Neutrophil (primary cell): ENCODE measurements around the gene S100A3.

ENCODE experiments used
- H3K27ac ChIP-seq: fragments of 200-600 bp; sonication (generic); 2 replicates; pipeline ENCODE4 v1.5.1; 2016; ENCODE audit warnings: mild to moderate bottlenecking, moderate library complexity
- H3K27me3 ChIP-seq: fragments of 200-600 bp; sonication (generic); 2 replicates; pipeline ENCODE4 v1.6.0; 2016; ENCODE audit warnings: mild to moderate bottlenecking
- H3K36me3 ChIP-seq: fragments of 200-600 bp; sonication (generic); 2 replicates; pipeline ENCODE4 v1.5.1; 2017
- H3K4me1 ChIP-seq, 2 experiments: fragments of 200-600 bp in 1 of 2; sonication (generic) in 1 of 2; 1 replicate in 1 of 2; 2 replicates in 1 of 2; pipeline versions ENCODE4 v1.5.1 to v1.6.1; 2013 to 2016; ENCODE audit warnings: low read depth in 1 of 2, low read length in 1 of 2, mild to moderate bottlenecking in 1 of 2, moderate library complexity in 1 of 2; ENCODE audit not compliant: control insufficient read depth in 1 of 2, insufficient read depth in 1 of 2
- H3K4me3 ChIP-seq, 2 experiments: fragments of 200-600 bp in 1 of 2; sonication (generic) in 1 of 2; 1 replicate in 1 of 2; 2 replicates in 1 of 2; pipeline ENCODE4 v1.5.1; 2013 to 2016; ENCODE audit warnings: low read depth in 1 of 2, low read length in 1 of 2, mild to moderate bottlenecking in 1 of 2, moderate library complexity in 1 of 2
- H3K9me3 ChIP-seq: fragments of 200-600 bp; sonication (generic); 2 replicates; pipeline ENCODE4 v1.5.1; 2016
- CTCF ChIP-seq: fragments of 200-600 bp; sonication (generic); IDR thresholded peaks from 2 replicates; pipeline ENCODE4 v1.5.1; 2016; ENCODE audit warnings: antibody characterized with exemption

The S100A3 gene

GRCh38 chr1:153561466-153561985 is 12.5 kb upstream of the S100A3 start:
- no peak for TF ChIP-seq CTCF
- no peak overlapping the region for H3K27ac ChIP-seq

GRCh38 chr1:153560771-153561465 is 11.9 kb upstream of the S100A3 start:
- Histone ChIP-seq H3K4me3 (no peak overlapping the region), H3K9me3 (no peaks in the 10 kb centered on the region), H3K36me3 (no peaks in the 10 kb centered on the region), H3K27ac (no peak overlapping the region), H3K27me3 (no peaks in the 10 kb centered on the region), H3K4me1 (peaks cover 25 to 26% of the 10 kb centered on the region in 2 experiments)
- no peak for TF ChIP-seq CTCF

More at GRCh38 chr1:153561466-153561985, 12.5 kb upstream of the S100A3 start:
- Histone ChIP-seq H3K4me3 (no peak overlapping the region), H3K4me1 (peaks cover 25 to 27% of the 10 kb centered on the region in 2 experiments), H3K36me3 (no peaks in the 10 kb centered on the region), H3K9me3 (no peaks in the 10 kb centered on the region), H3K27me3 (no peaks in the 10 kb centered on the region)

GRCh38 chr1:153560241-153560640 is 11.2 kb upstream of the S100A3 start:
- Histone ChIP-seq H3K36me3 (no peaks in the 10 kb centered on the region), H3K4me1 (peaks cover 19 to 20% of the 10 kb centered on the region in 2 experiments), H3K9me3 (no peaks in the 10 kb centered on the region), H3K4me3 (no peak overlapping the region), H3K27ac (no peak overlapping the region), H3K27me3 (no peaks in the 10 kb centered on the region)
- TF ChIP-seq CTCF: no peak

GRCh38 chr1:153557877-153558276 is 8.8 kb upstream of the S100A3 start:
- Histone ChIP-seq H3K9me3 (no peaks in the 10 kb centered on the region), H3K27me3 (no peaks in the 10 kb centered on the region), H3K27ac (no peak overlapping the region), H3K4me3 (no peak overlapping the region), H3K36me3 (no peaks in the 10 kb centered on the region), H3K4me1 (peaks cover 19 to 23% of the 10 kb centered on the region in 2 experiments)
- no peak for TF ChIP-seq CTCF

- peaks cover 23 to 26% of the 10 kb centered on the region in 2 experiments for H3K4me1 ChIP-seq
- TF ChIP-seq CTCF: no peak
- H3K27ac ChIP-seq: peak overlapping the region; percentile 60
- H3K9me3 ChIP-seq: no peaks in the 10 kb centered on the region
- H3K36me3 ChIP-seq: no peaks in the 10 kb centered on the region
- no peaks in the 10 kb centered on the region for H3K27me3 ChIP-seq
- no peak overlapping the region for H3K4me3 ChIP-seq
Measured at GRCh38 chr1:153556348-153556747, 7.3 kb upstream of the S100A3 start.
